ENCODE measurements around the gene HERC6.

Gene HERC6

DNA sequence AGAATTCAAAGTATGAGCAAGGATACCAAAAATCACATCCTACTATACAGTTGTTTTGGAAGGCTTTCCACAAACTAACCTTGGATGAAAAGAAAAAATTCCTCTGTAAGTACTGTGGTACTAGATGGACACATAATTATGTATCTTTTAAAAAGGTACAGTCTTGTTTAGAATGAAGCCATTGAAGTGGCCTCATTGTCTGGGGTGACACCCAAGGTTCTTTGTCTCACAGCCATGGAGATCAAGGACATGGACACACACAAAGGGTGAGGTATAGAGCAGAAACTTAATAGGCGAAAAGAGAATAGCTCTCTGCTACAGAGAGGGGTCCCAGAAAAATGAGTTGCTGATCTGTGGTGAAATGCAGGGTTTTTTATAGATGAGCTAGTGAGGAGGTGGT, 61.5 kb downstream of the HERC6 start:
- TF ChIP-seq ZBTB7A (IDR thresholded peaks at IDR 0.05; ENCODE audit: low read depth) (no peak), YY1 (IDR thresholded peaks at IDR 0.05; ENCODE audit: low read depth) (no peak), RAD21 (IDR thresholded peaks at IDR 0.05; ENCODE audit: low read depth) (no peak), TAF1 (IDR thresholded peaks at IDR 0.05; ENCODE audit: low read depth) (no peak), TCF12 (IDR thresholded peaks at IDR 0.05; ENCODE audit: low read depth) (no peak), EGR1 (IDR thresholded peaks at IDR 0.05) (no peak), CEBPB (IDR thresholded peaks at IDR 0.05) (no peak), FOXM1 (IDR thresholded peaks at IDR 0.05; ENCODE audit: borderline replicate concordance, low read depth) (no peak), EP300 (IDR thresholded peaks at IDR 0.05; ENCODE audit: borderline replicate concordance) (no peak), NFIC (IDR thresholded peaks at IDR 0.05) (no peak)
- TF ChIP-seq, protein P1, sequence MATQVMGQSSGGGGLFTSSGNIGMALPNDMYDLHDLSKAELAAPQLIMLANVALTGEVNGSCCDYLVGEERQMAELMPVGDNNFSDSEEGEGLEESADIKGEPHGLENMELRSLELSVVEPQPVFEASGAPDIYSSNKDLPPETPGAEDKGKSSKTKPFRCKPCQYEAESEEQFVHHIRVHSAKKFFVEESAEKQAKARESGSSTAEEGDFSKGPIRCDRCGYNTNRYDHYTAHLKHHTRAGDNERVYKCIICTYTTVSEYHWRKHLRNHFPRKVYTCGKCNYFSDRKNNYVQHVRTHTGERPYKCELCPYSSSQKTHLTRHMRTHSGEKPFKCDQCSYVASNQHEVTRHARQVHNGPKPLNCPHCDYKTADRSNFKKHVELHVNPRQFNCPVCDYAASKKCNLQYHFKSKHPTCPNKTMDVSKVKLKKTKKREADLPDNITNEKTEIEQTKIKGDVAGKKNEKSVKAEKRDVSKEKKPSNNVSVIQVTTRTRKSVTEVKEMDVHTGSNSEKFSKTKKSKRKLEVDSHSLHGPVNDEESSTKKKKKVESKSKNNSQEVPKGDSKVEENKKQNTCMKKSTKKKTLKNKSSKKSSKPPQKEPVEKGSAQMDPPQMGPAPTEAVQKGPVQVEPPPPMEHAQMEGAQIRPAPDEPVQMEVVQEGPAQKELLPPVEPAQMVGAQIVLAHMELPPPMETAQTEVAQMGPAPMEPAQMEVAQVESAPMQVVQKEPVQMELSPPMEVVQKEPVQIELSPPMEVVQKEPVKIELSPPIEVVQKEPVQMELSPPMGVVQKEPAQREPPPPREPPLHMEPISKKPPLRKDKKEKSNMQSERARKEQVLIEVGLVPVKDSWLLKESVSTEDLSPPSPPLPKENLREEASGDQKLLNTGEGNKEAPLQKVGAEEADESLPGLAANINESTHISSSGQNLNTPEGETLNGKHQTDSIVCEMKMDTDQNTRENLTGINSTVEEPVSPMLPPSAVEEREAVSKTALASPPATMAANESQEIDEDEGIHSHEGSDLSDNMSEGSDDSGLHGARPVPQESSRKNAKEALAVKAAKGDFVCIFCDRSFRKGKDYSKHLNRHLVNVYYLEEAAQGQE (IDR thresholded peaks at IDR 0.05; ENCODE audit: low read depth): no peak

DNA sequence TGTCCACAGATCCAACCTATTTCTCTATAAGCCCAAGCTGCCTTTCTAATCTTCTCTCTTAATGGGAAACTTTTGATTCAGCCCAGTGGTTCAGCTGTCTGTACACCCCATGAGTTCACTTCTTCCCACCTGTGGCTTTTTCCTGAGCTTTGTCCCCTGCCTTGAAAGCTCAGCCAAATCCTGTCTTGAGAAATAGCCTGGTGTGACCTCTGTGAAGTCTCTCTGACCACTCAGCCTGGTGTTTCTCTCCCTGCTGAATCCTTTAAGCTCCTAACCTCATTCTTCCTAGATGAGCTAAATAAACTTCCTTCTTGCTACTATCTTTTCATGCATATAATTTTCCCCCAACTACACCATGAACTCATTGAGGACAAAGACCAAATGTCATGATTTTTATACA, 63.0 kb downstream of the HERC6 start:
- TF ChIP-seq YY1 (IDR thresholded peaks at IDR 0.05; ENCODE audit: low read depth) (no peak), NFIC (IDR thresholded peaks at IDR 0.05) (no peak)

DNA sequence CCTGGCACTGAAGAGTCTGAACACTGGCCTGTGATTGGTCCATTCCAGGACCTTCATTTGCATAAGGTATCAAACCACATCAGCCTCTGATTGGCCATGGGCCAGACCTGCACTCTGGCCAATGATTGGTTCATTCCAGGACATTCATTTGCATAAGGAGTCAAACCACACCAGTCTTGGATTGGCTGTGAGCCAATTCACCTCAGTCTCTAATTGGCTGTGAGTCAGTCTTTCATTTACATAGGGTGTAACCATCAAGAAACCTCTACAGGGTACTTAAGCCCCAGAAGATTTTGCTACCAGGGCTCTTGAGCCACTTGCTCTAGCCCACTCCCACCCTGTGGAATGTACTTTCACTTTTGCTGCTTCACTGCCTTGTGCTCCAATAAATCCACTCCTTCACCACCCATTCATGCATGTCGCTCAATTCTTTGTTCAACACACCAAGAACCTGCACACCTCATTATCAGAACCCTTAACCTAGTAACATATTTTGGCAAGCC, 64.1 kb downstream of the HERC6 start:
- TF ChIP-seq, protein P2, sequence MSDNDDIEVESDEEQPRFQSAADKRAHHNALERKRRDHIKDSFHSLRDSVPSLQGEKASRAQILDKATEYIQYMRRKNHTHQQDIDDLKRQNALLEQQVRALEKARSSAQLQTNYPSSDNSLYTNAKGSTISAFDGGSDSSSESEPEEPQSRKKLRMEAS (IDR thresholded peaks at IDR 0.05): no peak
- TF ChIP-seq RAD21 (IDR thresholded peaks at IDR 0.05; ENCODE audit: low read depth) (no peak), EP300 (IDR thresholded peaks at IDR 0.05; ENCODE audit: borderline replicate concordance) (peak; percentile 70; the same call in 1 of the 2 replicates), YY1 (IDR thresholded peaks at IDR 0.05; ENCODE audit: low read depth) (no peak), TAF1 (IDR thresholded peaks at IDR 0.05; ENCODE audit: low read depth) (no peak), CEBPB (IDR thresholded peaks at IDR 0.05) (no peak), CREB1 (IDR thresholded peaks at IDR 0.05; ENCODE audit: low read depth) (no peak), TCF12 (IDR thresholded peaks at IDR 0.05; ENCODE audit: low read depth) (peak; percentile 59; the same call in 1 of the 2 replicates), ZBTB7A (IDR thresholded peaks at IDR 0.05; ENCODE audit: low read depth) (peak; percentile 73; the same call in 1 of the 2 replicates), TEAD4 (IDR thresholded peaks at IDR 0.05) (peak; percentile 82), EGR1 (IDR thresholded peaks at IDR 0.05) (no peak), NFIC (IDR thresholded peaks at IDR 0.05) (peak; percentile 58), FOXM1 (IDR thresholded peaks at IDR 0.05; ENCODE audit: borderline replicate concordance, low read depth) (no peak)
- TF ChIP-seq, protein P3, sequence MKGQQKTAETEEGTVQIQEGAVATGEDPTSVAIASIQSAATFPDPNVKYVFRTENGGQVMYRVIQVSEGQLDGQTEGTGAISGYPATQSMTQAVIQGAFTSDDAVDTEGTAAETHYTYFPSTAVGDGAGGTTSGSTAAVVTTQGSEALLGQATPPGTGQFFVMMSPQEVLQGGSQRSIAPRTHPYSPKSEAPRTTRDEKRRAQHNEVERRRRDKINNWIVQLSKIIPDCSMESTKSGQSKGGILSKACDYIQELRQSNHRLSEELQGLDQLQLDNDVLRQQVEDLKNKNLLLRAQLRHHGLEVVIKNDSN (IDR thresholded peaks at IDR 0.05): peak; percentile 27; the same call in 1 of the 2 replicates
- TF ChIP-seq, protein P1 (IDR thresholded peaks at IDR 0.05; ENCODE audit: low read depth): no peak

DNA sequence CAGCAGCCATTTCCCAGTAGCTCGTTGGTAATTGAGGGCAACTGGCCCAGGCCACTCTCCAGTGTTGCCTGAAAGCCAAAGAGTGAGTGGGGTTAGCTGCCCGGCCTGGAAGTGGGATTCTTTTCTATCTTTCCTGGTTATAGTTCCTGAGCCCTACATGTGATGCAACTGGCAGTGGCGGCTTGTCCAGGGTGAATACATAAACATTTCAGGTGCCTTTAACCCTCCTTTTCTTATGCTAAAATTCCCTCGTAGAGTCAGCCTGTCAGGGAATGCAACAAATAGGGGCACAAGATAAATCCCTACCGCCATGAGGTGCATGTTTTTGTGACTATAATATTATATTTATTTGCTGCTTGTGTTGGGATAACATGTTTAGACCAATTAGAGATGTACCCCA, 64.8 kb downstream of the HERC6 start:
- no peak for TF ChIP-seq EGR1 (IDR thresholded peaks at IDR 0.05)
- TF ChIP-seq FOXM1 (IDR thresholded peaks at IDR 0.05; ENCODE audit: borderline replicate concordance, low read depth): no peak
- no peak for TF ChIP-seq YY1 (IDR thresholded peaks at IDR 0.05; ENCODE audit: low read depth)
- TF ChIP-seq, protein P2 (IDR thresholded peaks at IDR 0.05): no peak
- TF ChIP-seq NFIC (IDR thresholded peaks at IDR 0.05): no peak
- no peak for TF ChIP-seq ZBTB7A (IDR thresholded peaks at IDR 0.05; ENCODE audit: low read depth)
- no peak for TF ChIP-seq TEAD4 (IDR thresholded peaks at IDR 0.05)
- TF ChIP-seq, protein P3 (IDR thresholded peaks at IDR 0.05): no peak

DNA sequence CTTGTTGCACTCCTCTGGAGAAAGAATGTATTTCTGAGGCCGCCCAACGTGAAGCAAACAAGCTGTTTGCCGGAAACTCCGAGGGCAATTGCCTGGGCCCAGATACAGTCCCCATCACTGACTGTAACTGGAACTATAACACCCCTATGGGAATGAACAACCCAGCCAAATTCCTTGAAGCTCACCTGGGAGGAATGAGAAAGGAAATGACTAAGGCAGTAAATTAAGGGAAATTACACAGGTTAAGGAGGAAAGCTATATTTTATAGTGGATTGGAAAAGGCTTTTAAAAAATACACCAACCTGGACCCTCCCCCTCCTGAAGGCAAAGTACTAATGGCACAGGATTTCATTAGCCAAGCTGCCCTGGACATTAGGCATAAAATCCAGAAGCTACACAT, 66.6 kb downstream of the HERC6 start:
- TF ChIP-seq, protein P2 (IDR thresholded peaks at IDR 0.05): no peak
- TF ChIP-seq TAF1 (IDR thresholded peaks at IDR 0.05; ENCODE audit: low read depth) (no peak), TCF12 (IDR thresholded peaks at IDR 0.05; ENCODE audit: low read depth) (no peak), ZBTB7A (IDR thresholded peaks at IDR 0.05; ENCODE audit: low read depth) (no peak), TEAD4 (IDR thresholded peaks at IDR 0.05) (no peak), CREB1 (IDR thresholded peaks at IDR 0.05; ENCODE audit: low read depth) (no peak), YY1 (IDR thresholded peaks at IDR 0.05; ENCODE audit: low read depth) (no peak), FOXM1 (IDR thresholded peaks at IDR 0.05; ENCODE audit: borderline replicate concordance, low read depth) (no peak), EP300 (IDR thresholded peaks at IDR 0.05; ENCODE audit: borderline replicate concordance) (no peak), NFIC (IDR thresholded peaks at IDR 0.05) (no peak), RAD21 (IDR thresholded peaks at IDR 0.05; ENCODE audit: low read depth) (no peak)

DNA sequence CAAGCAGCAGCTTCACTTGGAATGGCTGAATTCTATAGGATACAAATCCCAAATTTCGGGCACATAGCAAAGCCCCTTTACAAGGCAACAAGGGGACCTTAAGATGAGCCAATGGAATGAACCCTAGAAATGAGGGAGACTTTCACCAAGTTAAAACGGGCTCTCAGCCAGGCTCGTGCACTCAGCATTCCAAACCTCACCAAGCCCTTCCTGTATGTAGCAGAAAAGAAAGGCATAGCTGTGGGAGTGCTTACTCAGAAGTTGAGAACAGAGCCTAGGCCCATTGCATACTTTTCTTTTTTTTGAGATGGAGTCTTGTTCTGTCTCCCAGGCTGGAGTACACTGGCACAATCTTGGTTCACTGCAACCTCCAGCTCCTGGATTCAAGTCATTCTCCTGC, 67.5 kb downstream of the HERC6 start:
- no peak for TF ChIP-seq TEAD4 (IDR thresholded peaks at IDR 0.05)
- TF ChIP-seq EP300 (IDR thresholded peaks at IDR 0.05; ENCODE audit: borderline replicate concordance): no peak
- no peak for TF ChIP-seq NFIC (IDR thresholded peaks at IDR 0.05)
- TF ChIP-seq ZBTB7A (IDR thresholded peaks at IDR 0.05; ENCODE audit: low read depth): no peak
- TF ChIP-seq, protein P1 (IDR thresholded peaks at IDR 0.05; ENCODE audit: low read depth): no peak
- no peak for TF ChIP-seq TCF12 (IDR thresholded peaks at IDR 0.05; ENCODE audit: low read depth)
- no peak for TF ChIP-seq YY1 (IDR thresholded peaks at IDR 0.05; ENCODE audit: low read depth)
- TF ChIP-seq FOXM1 (IDR thresholded peaks at IDR 0.05; ENCODE audit: borderline replicate concordance, low read depth): no peak
- no peak for TF ChIP-seq TAF1 (IDR thresholded peaks at IDR 0.05; ENCODE audit: low read depth)
- no peak for TF ChIP-seq RAD21 (IDR thresholded peaks at IDR 0.05; ENCODE audit: low read depth)
- TF ChIP-seq, protein P3 (IDR thresholded peaks at IDR 0.05): no peak
- no peak for TF ChIP-seq CEBPB (IDR thresholded peaks at IDR 0.05)
- TF ChIP-seq, protein P2 (IDR thresholded peaks at IDR 0.05): no peak
- TF ChIP-seq CREB1 (IDR thresholded peaks at IDR 0.05; ENCODE audit: low read depth): no peak
- TF ChIP-seq EGR1 (IDR thresholded peaks at IDR 0.05): no peak
